HS-27A (cell line): ENCODE results near the gene PFKFB3.
"Not testable (repeated sequence)": the region's sequence is repeated elsewhere in the genome, so short reads cannot be mapped to it uniquely, and the experiment has no call there.

Experiments used
- DNase-seq: peaks from one replicate; pipeline ENCODE4 v3.0.0-alpha.2; 2012; ENCODE audit warnings: low read depth, missing footprints

The PFKFB3 gene

GRCh38 chr10:6202684-6203330 is at the start of gene PFKFB3:
Gene PFKFB3, plus strand, starts transcription at chr10:6202932. Its CDS starts 329 bp downstream, at chr10:6203261.
- no peak for DNase-seq

- DNase-seq: no peak
These were observed 48.9 kb upstream of the PFKFB3 start for GRCh38 chr10:6153845-6154244.

GRCh38 chr10:6154566-6154965 is 48.2 kb upstream of the PFKFB3 start:
- DNase-seq: no peak

GRCh38 chr10:6158276-6158675 is 44.5 kb upstream of the PFKFB3 start:
- no peak for DNase-seq

GRCh38 chr10:6161921-6162320 is 40.8 kb upstream of the PFKFB3 start:
- no peak for DNase-seq

- no peak for DNase-seq
These were observed 40.0 kb upstream of the PFKFB3 start for GRCh38 chr10:6162589-6163356.

GRCh38 chr10:6163364-6164270 is 39.1 kb upstream of the PFKFB3 start:
- DNase-seq: no peak

- no peak for DNase-seq
These were observed 38.2 kb upstream of the PFKFB3 start for GRCh38 chr10:6164271-6165095.

GRCh38 chr10:6165221-6165725 is 37.5 kb upstream of the PFKFB3 start:
- no peak for DNase-seq

GRCh38 chr10:6165933-6166332 is 36.8 kb upstream of the PFKFB3 start:
- not testable (repeated sequence) for DNase-seq

- no peak for DNase-seq
These were observed 35.3 kb upstream of the PFKFB3 start for GRCh38 chr10:6167456-6167855.

GRCh38 chr10:6168084-6168483 is 34.6 kb upstream of the PFKFB3 start:
- DNase-seq: no peak

- no peak for DNase-seq
These were observed 32.1 kb upstream of the PFKFB3 start for GRCh38 chr10:6170638-6171037.

GRCh38 chr10:6171881-6172695 is 30.6 kb upstream of the PFKFB3 start:
- DNase-seq: peak; percentile 51

GRCh38 chr10:6173203-6173602 is 29.5 kb upstream of the PFKFB3 start:
- no peak for DNase-seq

- no peak for DNase-seq
These were observed 28.4 kb upstream of the PFKFB3 start for GRCh38 chr10:6174201-6174874.

GRCh38 chr10:6175329-6176055 is 27.2 kb upstream of the PFKFB3 start:
- DNase-seq: no peak

- DNase-seq: no peak
These were observed 26.0 kb upstream of the PFKFB3 start for GRCh38 chr10:6176691-6177231.

GRCh38 chr10:6177880-6178281 is 24.9 kb upstream of the PFKFB3 start:
- DNase-seq: no peak
